RWPE1 (cell line): ENCODE measurements around the gene OIT3.

ENCODE experiments used
- CTCF ChIA-PET: fragments of 350-600 bp; sonication (Branson Sonifier 250); formaldehyde crosslinking; extraction: SDS; loops from one replicate; lab custom pipeline; 2021; lab: Yijun Ruan, JAX
- POLR2A ChIA-PET: fragments of 400-600 bp; formaldehyde crosslinking; extraction: SDS; loops from one replicate; lab custom pipeline; 2020; ENCODE audit warnings: antibody characterized with exemption; ENCODE audit not compliant: low non-redundant PET; lab: Yijun Ruan, JAX
- DNase-seq: peaks from one replicate; pipeline ENCODE4 v3.0.0; 2012; ENCODE audit warnings: low spot score
- H3K27ac ChIP-seq: fragments of 450-650 bp; 2 replicates; pipeline ENCODE4 v1.5.1; 2017
- TF ChIP-seq, protein P1 (sequence below): fragments of 450-650 bp; conservative IDR thresholded peaks from 2 replicates; pipeline ENCODE4 v1.5.1; 2017; ENCODE audit warnings: low read depth, mild to moderate bottlenecking

The OIT3 gene

DNA sequence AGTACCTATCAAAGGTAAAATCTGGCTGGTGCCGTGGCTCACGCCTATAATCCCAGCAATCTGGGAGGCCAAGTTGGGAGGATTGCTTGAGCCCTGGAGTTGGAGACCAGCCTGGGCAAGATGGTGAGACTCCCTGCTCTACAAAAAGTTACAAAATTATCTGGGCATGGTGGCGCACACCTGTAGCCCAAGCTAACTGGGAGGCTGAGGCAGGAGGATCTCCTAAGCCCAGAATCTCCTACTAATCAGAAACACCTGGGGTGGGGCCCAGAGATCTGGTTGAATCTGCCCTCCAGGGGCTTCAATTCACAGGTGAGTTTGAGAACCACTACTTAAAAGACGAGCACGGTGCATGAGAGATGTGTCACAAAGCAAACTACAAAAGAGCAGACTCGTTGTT, 58.6 kb downstream of the OIT3 start:
- TF ChIP-seq, protein P1, sequence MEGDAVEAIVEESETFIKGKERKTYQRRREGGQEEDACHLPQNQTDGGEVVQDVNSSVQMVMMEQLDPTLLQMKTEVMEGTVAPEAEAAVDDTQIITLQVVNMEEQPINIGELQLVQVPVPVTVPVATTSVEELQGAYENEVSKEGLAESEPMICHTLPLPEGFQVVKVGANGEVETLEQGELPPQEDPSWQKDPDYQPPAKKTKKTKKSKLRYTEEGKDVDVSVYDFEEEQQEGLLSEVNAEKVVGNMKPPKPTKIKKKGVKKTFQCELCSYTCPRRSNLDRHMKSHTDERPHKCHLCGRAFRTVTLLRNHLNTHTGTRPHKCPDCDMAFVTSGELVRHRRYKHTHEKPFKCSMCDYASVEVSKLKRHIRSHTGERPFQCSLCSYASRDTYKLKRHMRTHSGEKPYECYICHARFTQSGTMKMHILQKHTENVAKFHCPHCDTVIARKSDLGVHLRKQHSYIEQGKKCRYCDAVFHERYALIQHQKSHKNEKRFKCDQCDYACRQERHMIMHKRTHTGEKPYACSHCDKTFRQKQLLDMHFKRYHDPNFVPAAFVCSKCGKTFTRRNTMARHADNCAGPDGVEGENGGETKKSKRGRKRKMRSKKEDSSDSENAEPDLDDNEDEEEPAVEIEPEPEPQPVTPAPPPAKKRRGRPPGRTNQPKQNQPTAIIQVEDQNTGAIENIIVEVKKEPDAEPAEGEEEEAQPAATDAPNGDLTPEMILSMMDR: no peak
- POLR2A ChIA-PET: no interaction called here
- DNase-seq: no peak
- H3K27ac ChIP-seq: no peak overlapping the region
- CTCF ChIA-PET: no interaction called here

DNA sequence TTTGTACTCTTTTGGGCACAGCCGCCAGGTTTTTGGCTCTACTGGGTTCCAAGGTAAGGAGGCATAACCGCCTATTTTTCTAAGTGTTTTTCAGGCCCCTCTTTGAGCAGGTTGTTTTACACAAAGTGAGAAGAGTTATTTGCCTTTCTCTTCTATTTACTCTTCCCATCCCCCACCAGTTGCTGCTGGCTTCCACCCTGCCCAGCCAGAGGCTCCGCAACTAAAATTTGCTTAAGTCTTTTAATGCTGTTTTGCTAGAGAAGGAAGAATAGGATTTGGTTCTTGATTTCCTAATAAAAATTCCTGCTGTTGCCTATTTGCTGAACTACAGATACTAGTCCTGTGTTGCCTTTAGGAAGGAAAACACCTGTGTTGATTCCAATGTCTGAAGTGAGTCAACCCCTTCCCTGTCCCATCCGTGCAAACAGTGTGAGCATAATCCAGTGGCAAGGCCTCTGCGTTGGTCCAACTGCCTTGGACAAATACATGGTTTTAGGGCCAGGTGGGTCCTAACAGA, 59.2 kb downstream of the OIT3 start:
- ChIA-PET POLR2A (no interaction called here), CTCF (interaction anchor here (1.0 kb wide), 1 partner anchor 250 kb away, joined by 3 read pairs; no protein-coding TSS in a partner anchor)
- no peak for DNase-seq
- TF ChIP-seq, protein P1: no peak
- no peak overlapping the region for H3K27ac ChIP-seq

DNA sequence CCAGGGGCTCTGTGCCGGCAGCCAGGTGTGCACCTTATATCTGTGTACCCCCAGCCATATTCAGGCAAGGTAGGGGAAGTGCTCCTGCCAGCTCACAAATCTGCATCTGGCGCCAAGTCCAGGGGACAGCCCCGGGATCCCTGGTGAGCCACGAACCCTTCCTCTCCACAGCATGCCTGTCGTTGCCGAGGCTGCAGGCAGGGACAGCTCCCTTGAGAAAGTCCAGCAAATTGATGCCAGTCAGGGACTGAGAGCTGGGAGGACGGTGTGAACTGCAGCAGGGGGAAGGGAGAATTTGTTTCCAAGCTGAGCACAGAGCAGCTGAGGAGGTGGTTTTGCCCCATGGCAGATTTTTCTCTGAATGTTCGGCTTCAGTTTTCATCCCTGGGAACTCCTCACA, 60.1 kb downstream of the OIT3 start:
- CTCF ChIA-PET: interaction anchor here (0.5 to 1.0 kb wide), 3 partner anchors 11 to 1135 kb away, joined by 3 to 4 read pairs (median 3); no protein-coding TSS in a partner anchor
- TF ChIP-seq, protein P1: no peak
- POLR2A ChIA-PET: no interaction called here

DNA sequence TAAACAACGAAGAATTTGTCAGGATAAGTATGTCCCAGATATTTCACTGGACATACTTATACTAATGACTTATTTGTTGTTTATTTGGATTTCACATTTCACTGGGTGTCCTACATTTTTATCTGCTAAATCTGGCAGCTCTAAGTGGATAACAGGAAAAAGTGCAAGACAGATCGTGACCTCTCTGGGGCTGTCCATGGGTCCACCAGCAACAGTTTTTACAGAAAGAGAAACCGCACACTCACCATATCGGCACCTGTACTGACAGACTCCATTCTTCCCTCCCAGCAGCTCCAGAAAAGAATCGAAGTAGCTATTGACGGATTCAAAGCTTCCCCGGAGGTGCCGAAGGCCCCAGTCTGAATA, 60.7 kb downstream of the OIT3 start:
- TF ChIP-seq, protein P1: no peak
- CTCF ChIA-PET: interaction anchor here (0.6 kb wide), 1 partner anchor 1135 kb away, joined by 4 read pairs; no protein-coding TSS in a partner anchor
- POLR2A ChIA-PET: no interaction called here
- no peak overlapping the region for H3K27ac ChIP-seq
- DNase-seq: no peak

More for the DNA sequence above, 60.1 kb downstream of the OIT3 start:
- no peak overlapping the region for H3K27ac ChIP-seq
- DNase-seq: no peak

DNA sequence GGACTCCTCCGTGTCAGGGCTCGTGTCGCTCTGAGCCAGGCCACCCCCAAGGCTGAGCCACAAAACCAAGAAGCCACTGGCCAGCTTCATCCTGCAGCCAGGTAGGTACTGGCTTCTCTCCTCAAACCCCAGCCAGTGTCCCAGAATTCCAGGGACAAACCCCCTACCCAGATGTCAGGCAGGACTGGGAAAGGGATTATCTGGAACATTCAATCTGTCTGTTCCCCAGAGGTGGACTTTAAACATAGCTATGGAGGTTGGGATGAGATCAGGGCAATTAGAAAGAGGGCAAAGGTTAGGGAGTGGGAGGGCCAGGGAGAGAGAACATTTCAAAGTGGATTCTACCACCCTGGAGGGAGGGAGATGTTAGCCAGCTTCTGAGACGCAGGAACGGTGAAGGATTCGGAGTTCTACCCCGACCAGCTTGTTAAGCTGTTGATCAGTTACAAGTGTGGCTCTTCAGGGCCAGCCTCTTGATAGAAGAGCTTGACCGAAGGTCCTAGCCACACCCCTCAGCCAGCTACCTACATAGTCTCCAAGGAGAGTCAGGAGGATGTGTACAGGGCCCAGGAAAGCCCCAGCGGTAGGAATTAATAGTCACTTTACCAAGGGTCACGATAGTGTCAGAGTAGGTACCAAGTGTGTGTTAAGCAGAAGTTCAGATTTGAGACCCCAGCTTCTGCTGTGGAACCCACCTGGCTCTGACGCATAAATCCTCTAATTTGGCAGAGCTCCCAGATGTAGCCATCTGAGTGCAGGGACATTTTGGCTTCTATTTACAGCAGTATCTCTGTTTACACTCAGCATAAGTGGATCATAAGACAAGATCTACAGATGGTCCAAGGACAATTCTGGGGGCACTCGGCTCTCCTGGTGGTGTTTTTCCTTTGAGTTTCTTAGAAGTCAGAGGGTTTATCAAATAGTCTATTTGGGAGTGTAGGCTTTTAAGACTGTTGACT, 61.3 kb downstream of the OIT3 start, which contains the start of gene PLA2G12B:
Gene PLA2G12B (minus strand): TSS at position 211 of the 959 bp plus-strand sequence. CDS start 121 bp downstream, at position 90.
- H3K27ac ChIP-seq: no peak within 1 kb of the TSS
- POLR2A ChIA-PET: no interaction called here
- no peak for DNase-seq
- CTCF ChIA-PET: no interaction called here
- TF ChIP-seq, protein P1: no peak

DNA sequence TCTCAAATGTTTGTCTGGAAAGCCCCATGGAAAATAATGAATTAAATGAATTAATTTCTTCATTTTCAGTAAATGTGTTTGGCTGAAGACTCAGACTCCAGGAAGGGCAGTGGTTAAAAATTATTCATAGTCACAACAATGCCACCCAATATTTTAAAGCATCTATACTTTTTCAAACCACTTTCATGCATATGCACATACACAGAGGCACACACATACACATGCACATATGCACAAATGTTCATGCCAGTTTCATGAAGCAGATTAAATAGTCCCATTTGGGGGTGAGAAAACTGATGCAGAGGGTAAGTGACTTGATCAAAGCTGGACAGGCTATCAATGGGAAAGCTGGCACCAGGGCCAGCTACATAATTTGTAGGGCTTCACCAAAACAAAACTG, 62.5 kb downstream of the OIT3 start:
- H3K27ac ChIP-seq: no peak overlapping the region
- TF ChIP-seq, protein P1: no peak
- ChIA-PET POLR2A (no interaction called here), CTCF (interaction anchor here (0.6 kb wide), 3 partner anchors 118 to 567 kb away, joined by 3 read pairs; no protein-coding TSS in a partner anchor)
- DNase-seq: no peak
